GM23338 (cell line): ENCODE data around the gene EHD3. TPM values are rescaled to one million over a fixed set of nuclear protein-coding genes. Genes with fewer than 3 reads are reported as not detected.

Experiments used
- ATAC-seq: fragments of 200-7000 bp; cut with Tn5 transposase; 3 replicates; pipeline ENCODE4 v1.9.1; 2020
- DNase-seq: peaks from one replicate; pipeline ENCODE4 v3.0.0-alpha.2; 2015; ENCODE audit warnings: low spot score
- H2AFZ ChIP-seq: fragments of 200-600 bp; sonication (generic); 2 replicates; pipeline ENCODE4 v1.8.0; 2016; ENCODE audit warnings: antibody characterized with exemption, mild to moderate bottlenecking, moderate library complexity
- H3F3A ChIP-seq: fragments of 200-600 bp; sonication (generic); replicated peaks from 2 replicates; pipeline ENCODE4 v1.8.0; 2017; ENCODE audit warnings: antibody characterized with exemption, mixed run types, low read depth
- H3K27ac ChIP-seq: fragments of 200-600 bp; sonication (generic); 2 replicates; pipeline ENCODE4 v1.6.1; 2016; ENCODE audit warnings: low read depth
- H3K27me3 ChIP-seq: fragments of 200-600 bp; sonication (generic); 2 replicates; pipeline ENCODE4 v1.8.0; 2016; ENCODE audit warnings: mild to moderate bottlenecking, mixed run types, moderate library complexity; ENCODE audit not compliant: insufficient read depth
- H3K36me3 ChIP-seq: fragments of 200-600 bp; sonication (generic); 2 replicates; pipeline ENCODE4 v1.8.0; 2016; ENCODE audit warnings: mild to moderate bottlenecking; ENCODE audit not compliant: insufficient read depth
- H3K4me1 ChIP-seq: fragments of 200-600 bp; sonication (generic); 2 replicates; pipeline ENCODE4 v1.8.0; 2016; ENCODE audit warnings: mild to moderate bottlenecking, moderate library complexity; ENCODE audit not compliant: insufficient read depth
- H3K4me2 ChIP-seq: fragments of 200-600 bp; sonication (generic); 2 replicates; pipeline ENCODE4 v1.7.1; 2017; ENCODE audit warnings: mixed run types
- H3K4me3 ChIP-seq: fragments of 200-600 bp; sonication (generic); 2 replicates; pipeline ENCODE4 v1.6.1; 2016; ENCODE audit warnings: mixed run types
- H3K79me2 ChIP-seq: fragments of 200-600 bp; sonication (generic); replicated peaks from 2 replicates; pipeline ENCODE4 v1.8.0; 2017; ENCODE audit warnings: mild to moderate bottlenecking; ENCODE audit not compliant: insufficient read depth
- H3K9me2 ChIP-seq: fragments of 200-600 bp; sonication (generic); 2 replicates; pipeline ENCODE4 v1.8.0; 2017; ENCODE audit not compliant: insufficient read depth
- H4K20me1 ChIP-seq: fragments of 200-600 bp; sonication (generic); replicated peaks from 2 replicates; pipeline ENCODE4 v1.8.0; 2017; ENCODE audit warnings: mild to moderate bottlenecking; ENCODE audit not compliant: insufficient read depth
- H3K27ac Mint-ChIP-seq: 2 replicates; pipeline ENCODE4 v1.8.0; 2020; ENCODE audit warnings: inconsistent platforms, mild to moderate bottlenecking, moderate library complexity, mixed read lengths
- H3K27me3 Mint-ChIP-seq: 3 replicates; pipeline ENCODE4 v1.8.0; 2022; ENCODE audit warnings: low read depth, mild to moderate bottlenecking, moderate library complexity, mixed read lengths, inconsistent platforms; ENCODE audit not compliant: insufficient read depth, poor library complexity
- H3K36me3 Mint-ChIP-seq: 3 replicates; pipeline ENCODE4 v1.8.0; 2021; ENCODE audit warnings: low read depth, mild to moderate bottlenecking, inconsistent platforms, moderate library complexity, mixed read lengths
- H3K4me1 Mint-ChIP-seq: 3 replicates; pipeline ENCODE4 v1.8.0; 2020; ENCODE audit warnings: mild to moderate bottlenecking, inconsistent platforms, mixed read lengths
- H3K4me3 Mint-ChIP-seq: 3 replicates; pipeline ENCODE4 v1.8.0; 2021; ENCODE audit warnings: moderate library complexity, mild to moderate bottlenecking, inconsistent platforms, mixed read lengths
- H3K9me3 Mint-ChIP-seq: 3 replicates; pipeline ENCODE4 v1.8.0; 2020; ENCODE audit warnings: moderate library complexity, mild to moderate bottlenecking, inconsistent platforms, mixed read lengths
- EZH2phosphoT487 ChIP-seq: fragments of 200-600 bp; sonication (generic); IDR thresholded peaks from one replicate; pipeline ENCODE4 v1.8.1; 2018; ENCODE audit warnings: antibody characterized with exemption; ENCODE audit not compliant: unreplicated experiment
- JUNB ChIP-seq: IDR thresholded peaks from one replicate; pipeline ENCODE4 v1.6.1; 2016; ENCODE audit warnings: antibody characterized with exemption; ENCODE audit not compliant: unreplicated experiment
- NANOG ChIP-seq: IDR thresholded peaks from 2 replicates; pipeline ENCODE4 v1.6.1; 2016; ENCODE audit warnings: antibody characterized with exemption, borderline replicate concordance
- POLR2AphosphoS5 ChIP-seq: IDR thresholded peaks from 2 replicates; pipeline ENCODE4 v1.6.1; 2016; ENCODE audit warnings: antibody characterized with exemption, low read depth
- ZNF114 ChIP-seq: fragments of 250-450 bp; sonication (Bioruptor Pico); IDR thresholded peaks from 2 replicates; pipeline ENCODE4 v1.5.0; 2020; ENCODE audit warnings: mild to moderate bottlenecking, moderate library complexity
- ZNF331 ChIP-seq: fragments of 250-450 bp; sonication (Bioruptor Pico); IDR thresholded peaks from 2 replicates; pipeline ENCODE4 v1.5.0; 2020; ENCODE audit warnings: low read depth, mild to moderate bottlenecking, moderate library complexity
- polyA plus RNA-seq: library from polyadenylated mRNA; unstranded; fragments of >200 nt; fragmentation: Nextera tagmentation; extraction: Ambion mirVana; gene quantifications from 2 replicates; pipeline ENCODE4 v1.2.1, GENCODE V29; 2016
- total RNA-seq: library from RNA; depleted of rRNA; stranded (reverse); fragments of >200 nt; shearing (Covaris generic); gene quantifications from 2 replicates; pipeline ENCODE4 v1.2.3, GENCODE V29; 2014
- TF ChIP-seq, protein P1 (sequence below): IDR thresholded peaks from one replicate; pipeline ENCODE4 v1.6.1; 2018; ENCODE audit warnings: antibody characterized with exemption; ENCODE audit not compliant: unreplicated experiment
- TF ChIP-seq, protein P2 (sequence below), 2 experiments: fragments of 200-600 bp in 1 of 2; sonication (generic) in 1 of 2; conservative IDR thresholded peaks; 2 replicates each; pipeline versions ENCODE4 v1.5.1 to v1.6.1; 2016 to 2017; ENCODE audit warnings: antibody characterized with exemption in 2 of 2, low read depth in 2 of 2, mild to moderate bottlenecking in 2 of 2, moderate library complexity in 1 of 2
- TF ChIP-seq, protein P3 (sequence below): fragments of 250-450 bp; sonication (Bioruptor Pico); IDR thresholded peaks from 2 replicates; pipeline ENCODE4 v1.5.0; 2020; ENCODE audit warnings: mild to moderate bottlenecking, moderate library complexity

Gene EHD3
- total and polyA plus RNA-seq, 2 experiments from 2014 or later = 3.3 to 12.6 TPM

DNA sequence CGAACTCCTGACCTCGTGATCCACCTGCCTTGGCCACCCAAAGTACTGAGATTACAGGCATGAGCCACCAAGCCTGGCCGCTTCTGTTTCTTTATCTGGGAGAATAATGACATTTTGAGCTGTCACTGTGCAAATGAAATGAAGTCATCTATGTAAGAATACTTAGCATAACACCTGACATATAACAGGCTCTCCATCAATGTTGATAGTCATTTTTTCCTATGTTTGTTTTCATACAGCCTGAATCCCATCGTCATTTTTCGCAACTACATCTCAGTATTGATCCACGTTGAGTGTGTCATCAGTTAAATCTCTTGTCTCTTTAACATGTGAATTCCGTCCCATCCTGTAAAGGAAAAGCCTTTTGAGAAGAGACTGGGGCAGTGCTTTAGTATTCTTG, 10.2 kb upstream of the EHD3 start:
- no peaks in the 10 kb centered on the region for H3K79me2 ChIP-seq
- H2AFZ ChIP-seq = no peak overlapping the region
- ATAC-seq (no peak), DNase-seq (no peak)
- H3K9me2 ChIP-seq = no peaks in the 10 kb centered on the region
- Mint-ChIP-seq H3K27me3 (peaks cover 2% of the 10 kb centered on the region), H3K4me3 (no peak overlapping the region), H3K27ac (no peak overlapping the region), H3K36me3 (no peaks in the 10 kb centered on the region), H3K4me1 (peaks cover 4% of the 10 kb centered on the region), H3K9me3 (no peaks in the 10 kb centered on the region)
- no peak overlapping the region for H3K4me2 ChIP-seq
- TF ChIP-seq JUNB = no peak
- TF ChIP-seq ZNF331 (CRISPR knock-in tag) = no peak
- TF ChIP-seq NANOG = no peak
- no peak for TF ChIP-seq EZH2phosphoT487
- no peak for TF ChIP-seq ZNF114 (CRISPR knock-in tag)
- TF ChIP-seq, protein P1, sequence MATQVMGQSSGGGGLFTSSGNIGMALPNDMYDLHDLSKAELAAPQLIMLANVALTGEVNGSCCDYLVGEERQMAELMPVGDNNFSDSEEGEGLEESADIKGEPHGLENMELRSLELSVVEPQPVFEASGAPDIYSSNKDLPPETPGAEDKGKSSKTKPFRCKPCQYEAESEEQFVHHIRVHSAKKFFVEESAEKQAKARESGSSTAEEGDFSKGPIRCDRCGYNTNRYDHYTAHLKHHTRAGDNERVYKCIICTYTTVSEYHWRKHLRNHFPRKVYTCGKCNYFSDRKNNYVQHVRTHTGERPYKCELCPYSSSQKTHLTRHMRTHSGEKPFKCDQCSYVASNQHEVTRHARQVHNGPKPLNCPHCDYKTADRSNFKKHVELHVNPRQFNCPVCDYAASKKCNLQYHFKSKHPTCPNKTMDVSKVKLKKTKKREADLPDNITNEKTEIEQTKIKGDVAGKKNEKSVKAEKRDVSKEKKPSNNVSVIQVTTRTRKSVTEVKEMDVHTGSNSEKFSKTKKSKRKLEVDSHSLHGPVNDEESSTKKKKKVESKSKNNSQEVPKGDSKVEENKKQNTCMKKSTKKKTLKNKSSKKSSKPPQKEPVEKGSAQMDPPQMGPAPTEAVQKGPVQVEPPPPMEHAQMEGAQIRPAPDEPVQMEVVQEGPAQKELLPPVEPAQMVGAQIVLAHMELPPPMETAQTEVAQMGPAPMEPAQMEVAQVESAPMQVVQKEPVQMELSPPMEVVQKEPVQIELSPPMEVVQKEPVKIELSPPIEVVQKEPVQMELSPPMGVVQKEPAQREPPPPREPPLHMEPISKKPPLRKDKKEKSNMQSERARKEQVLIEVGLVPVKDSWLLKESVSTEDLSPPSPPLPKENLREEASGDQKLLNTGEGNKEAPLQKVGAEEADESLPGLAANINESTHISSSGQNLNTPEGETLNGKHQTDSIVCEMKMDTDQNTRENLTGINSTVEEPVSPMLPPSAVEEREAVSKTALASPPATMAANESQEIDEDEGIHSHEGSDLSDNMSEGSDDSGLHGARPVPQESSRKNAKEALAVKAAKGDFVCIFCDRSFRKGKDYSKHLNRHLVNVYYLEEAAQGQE = no peak
- no peak for TF ChIP-seq POLR2AphosphoS5
- TF ChIP-seq, protein P2, sequence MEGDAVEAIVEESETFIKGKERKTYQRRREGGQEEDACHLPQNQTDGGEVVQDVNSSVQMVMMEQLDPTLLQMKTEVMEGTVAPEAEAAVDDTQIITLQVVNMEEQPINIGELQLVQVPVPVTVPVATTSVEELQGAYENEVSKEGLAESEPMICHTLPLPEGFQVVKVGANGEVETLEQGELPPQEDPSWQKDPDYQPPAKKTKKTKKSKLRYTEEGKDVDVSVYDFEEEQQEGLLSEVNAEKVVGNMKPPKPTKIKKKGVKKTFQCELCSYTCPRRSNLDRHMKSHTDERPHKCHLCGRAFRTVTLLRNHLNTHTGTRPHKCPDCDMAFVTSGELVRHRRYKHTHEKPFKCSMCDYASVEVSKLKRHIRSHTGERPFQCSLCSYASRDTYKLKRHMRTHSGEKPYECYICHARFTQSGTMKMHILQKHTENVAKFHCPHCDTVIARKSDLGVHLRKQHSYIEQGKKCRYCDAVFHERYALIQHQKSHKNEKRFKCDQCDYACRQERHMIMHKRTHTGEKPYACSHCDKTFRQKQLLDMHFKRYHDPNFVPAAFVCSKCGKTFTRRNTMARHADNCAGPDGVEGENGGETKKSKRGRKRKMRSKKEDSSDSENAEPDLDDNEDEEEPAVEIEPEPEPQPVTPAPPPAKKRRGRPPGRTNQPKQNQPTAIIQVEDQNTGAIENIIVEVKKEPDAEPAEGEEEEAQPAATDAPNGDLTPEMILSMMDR (conservative IDR thresholded peaks at IDR 0.05; ENCODE audit: low read depth in 2 of 2) = no peak
- no peaks in the 10 kb centered on the region for H3K27me3 ChIP-seq
- no peak overlapping the region for H3K27ac ChIP-seq
- H3K36me3 ChIP-seq = no peaks in the 10 kb centered on the region; the same call in 1 of the 2 replicates
- no peaks in the 10 kb centered on the region for H3F3A ChIP-seq
- H4K20me1 ChIP-seq = no peaks in the 10 kb centered on the region
- H3K4me3 ChIP-seq = no peak overlapping the region
- no peaks in the 10 kb centered on the region for H3K4me1 ChIP-seq

DNA sequence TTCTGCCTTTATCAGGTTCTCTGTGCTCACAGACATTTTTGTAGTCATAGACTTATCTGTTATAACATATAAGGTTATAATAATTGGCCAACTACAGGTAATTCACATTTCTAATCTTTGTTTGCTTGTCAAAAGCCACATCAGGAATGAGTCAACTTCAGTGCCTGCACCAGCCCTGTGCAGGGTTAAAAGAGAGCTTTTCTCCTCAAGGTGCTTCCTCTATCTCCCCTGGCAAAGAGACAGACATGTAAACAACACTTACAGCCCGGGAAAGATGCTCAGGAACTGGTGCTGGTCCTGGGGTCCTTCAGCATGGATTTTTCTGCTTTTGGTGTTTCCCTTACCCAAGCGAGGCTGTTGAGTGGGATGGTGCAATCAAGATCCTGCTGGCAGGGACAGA, 7.7 kb upstream of the EHD3 start:
- no peak for ATAC-seq
- no peaks in the 10 kb centered on the region for H3K4me1 ChIP-seq
- no peaks in the 10 kb centered on the region for H3K27me3 ChIP-seq
- H3K79me2 ChIP-seq = no peaks in the 10 kb centered on the region
- H3K36me3 Mint-ChIP-seq = no peaks in the 10 kb centered on the region
- no peak overlapping the region for H3K4me3 ChIP-seq
- H3K27ac ChIP-seq = no peak overlapping the region
- H3K27me3 Mint-ChIP-seq = peaks cover 2% of the 10 kb centered on the region
- H3K4me2 ChIP-seq = no peak overlapping the region
- H3K36me3 ChIP-seq = no peaks in the 10 kb centered on the region; the same call in 1 of the 2 replicates
- H3K4me1 Mint-ChIP-seq = peaks cover 4% of the 10 kb centered on the region
- H3K27ac Mint-ChIP-seq = no peak overlapping the region
- peak overlapping the region; percentile 61; the same call in 1 of the 2 replicates for H2AFZ ChIP-seq
- H4K20me1 ChIP-seq = no peaks in the 10 kb centered on the region
- H3K9me2 ChIP-seq = no peaks in the 10 kb centered on the region
- DNase-seq = no peak
- H3K4me3 Mint-ChIP-seq = no peak overlapping the region
- H3K9me3 Mint-ChIP-seq = no peaks in the 10 kb centered on the region
- H3F3A ChIP-seq = no peaks in the 10 kb centered on the region
- TF ChIP-seq ZNF114 (CRISPR knock-in tag) (no peak), POLR2AphosphoS5 (no peak), ZNF331 (CRISPR knock-in tag) (no peak), EZH2phosphoT487 (no peak)
- TF ChIP-seq, protein P3, sequence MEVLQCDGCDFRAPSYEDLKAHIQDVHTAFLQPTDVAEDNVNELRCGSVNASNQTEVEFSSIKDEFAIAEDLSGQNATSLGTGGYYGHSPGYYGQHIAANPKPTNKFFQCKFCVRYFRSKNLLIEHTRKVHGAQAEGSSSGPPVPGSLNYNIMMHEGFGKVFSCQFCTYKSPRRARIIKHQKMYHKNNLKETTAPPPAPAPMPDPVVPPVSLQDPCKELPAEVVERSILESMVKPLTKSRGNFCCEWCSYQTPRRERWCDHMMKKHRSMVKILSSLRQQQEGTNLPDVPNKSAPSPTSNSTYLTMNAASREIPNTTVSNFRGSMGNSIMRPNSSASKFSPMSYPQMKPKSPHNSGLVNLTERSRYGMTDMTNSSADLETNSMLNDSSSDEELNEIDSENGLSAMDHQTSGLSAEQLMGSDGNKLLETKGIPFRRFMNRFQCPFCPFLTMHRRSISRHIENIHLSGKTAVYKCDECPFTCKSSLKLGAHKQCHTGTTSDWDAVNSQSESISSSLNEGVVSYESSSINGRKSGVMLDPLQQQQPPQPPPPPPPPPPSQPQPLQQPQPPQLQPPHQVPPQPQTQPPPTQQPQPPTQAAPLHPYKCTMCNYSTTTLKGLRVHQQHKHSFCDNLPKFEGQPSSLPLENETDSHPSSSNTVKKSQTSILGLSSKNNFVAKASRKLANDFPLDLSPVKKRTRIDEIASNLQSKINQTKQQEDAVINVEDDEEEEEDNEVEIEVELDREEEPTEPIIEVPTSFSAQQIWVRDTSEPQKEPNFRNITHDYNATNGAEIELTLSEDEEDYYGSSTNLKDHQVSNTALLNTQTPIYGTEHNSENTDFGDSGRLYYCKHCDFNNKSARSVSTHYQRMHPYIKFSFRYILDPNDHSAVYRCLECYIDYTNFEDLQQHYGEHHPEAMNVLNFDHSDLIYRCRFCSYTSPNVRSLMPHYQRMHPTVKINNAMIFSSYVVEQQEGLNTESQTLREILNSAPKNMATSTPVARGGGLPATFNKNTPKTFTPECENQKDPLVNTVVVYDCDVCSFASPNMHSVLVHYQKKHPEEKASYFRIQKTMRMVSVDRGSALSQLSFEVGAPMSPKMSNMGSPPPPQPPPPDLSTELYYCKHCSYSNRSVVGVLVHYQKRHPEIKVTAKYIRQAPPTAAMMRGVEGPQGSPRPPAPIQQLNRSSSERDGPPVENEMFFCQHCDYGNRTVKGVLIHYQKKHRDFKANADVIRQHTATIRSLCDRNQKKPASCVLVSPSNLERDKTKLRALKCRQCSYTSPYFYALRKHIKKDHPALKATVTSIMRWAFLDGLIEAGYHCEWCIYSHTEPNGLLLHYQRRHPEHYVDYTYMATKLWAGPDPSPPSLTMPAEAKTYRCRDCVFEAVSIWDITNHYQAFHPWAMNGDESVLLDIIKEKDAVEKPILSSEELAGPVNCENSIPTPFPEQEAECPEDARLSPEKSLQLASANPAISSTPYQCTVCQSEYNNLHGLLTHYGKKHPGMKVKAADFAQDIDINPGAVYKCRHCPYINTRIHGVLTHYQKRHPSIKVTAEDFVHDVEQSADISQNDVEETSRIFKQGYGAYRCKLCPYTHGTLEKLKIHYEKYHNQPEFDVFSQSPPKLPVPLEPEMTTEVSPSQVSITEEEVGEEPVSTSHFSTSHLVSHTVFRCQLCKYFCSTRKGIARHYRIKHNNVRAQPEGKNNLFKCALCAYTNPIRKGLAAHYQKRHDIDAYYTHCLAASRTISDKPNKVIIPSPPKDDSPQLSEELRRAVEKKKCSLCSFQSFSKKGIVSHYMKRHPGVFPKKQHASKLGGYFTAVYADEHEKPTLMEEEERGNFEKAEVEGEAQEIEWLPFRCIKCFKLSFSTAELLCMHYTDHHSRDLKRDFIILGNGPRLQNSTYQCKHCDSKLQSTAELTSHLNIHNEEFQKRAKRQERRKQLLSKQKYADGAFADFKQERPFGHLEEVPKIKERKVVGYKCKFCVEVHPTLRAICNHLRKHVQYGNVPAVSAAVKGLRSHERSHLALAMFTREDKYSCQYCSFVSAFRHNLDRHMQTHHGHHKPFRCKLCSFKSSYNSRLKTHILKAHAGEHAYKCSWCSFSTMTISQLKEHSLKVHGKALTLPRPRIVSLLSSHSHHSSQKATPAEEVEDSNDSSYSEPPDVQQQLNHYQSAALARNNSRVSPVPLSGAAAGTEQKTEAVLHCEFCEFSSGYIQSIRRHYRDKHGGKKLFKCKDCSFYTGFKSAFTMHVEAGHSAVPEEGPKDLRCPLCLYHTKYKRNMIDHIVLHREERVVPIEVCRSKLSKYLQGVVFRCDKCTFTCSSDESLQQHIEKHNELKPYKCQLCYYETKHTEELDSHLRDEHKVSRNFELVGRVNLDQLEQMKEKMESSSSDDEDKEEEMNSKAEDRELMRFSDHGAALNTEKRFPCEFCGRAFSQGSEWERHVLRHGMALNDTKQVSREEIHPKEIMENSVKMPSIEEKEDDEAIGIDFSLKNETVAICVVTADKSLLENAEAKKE (CRISPR knock-in tag) = no peak
